ENCODE measurements around the gene GTF2H4.
A peak's percentile ranks its signal among the peaks of the same experiment; 100 is the strongest.
"Not testable (repeated sequence)": the region's sequence is repeated elsewhere in the genome, so short reads cannot be mapped to it uniquely, and the experiment has no call there.

The GTF2H4 gene

GRCh38 chr6:30873795-30874194, 34.2 kb upstream of the GTF2H4 start:
- H3K27me3 ChIP-seq (ENCODE audit: control insufficient read depth, insufficient read depth, low read length, poor library complexity, severe bottlenecking); H3K9me3 ChIP-seq (ENCODE audit: control insufficient read depth, low read length); H3K27ac ChIP-seq (ENCODE audit: insufficient read depth, low read depth, low read length, poor library complexity, severe bottlenecking); H3K4me1 ChIP-seq (ENCODE audit: control insufficient read depth, insufficient read depth, low read length); H3K4me3 ChIP-seq (ENCODE audit: insufficient read depth, low read depth, low read length); H3K36me3 ChIP-seq (ENCODE audit: control insufficient read depth, insufficient read depth, low read length): not testable (repeated sequence)
- 91 to 93% methylated on average over 3 of the region's 3 CpGs for WGBS, 2 experiments

- Histone ChIP-seq H3K4me1 (ENCODE audit: control insufficient read depth, insufficient read depth, low read length) (peaks cover 20% of the 10 kb centered on the region), H3K4me3 (ENCODE audit: insufficient read depth, low read depth, low read length) (no peak overlapping the region), H3K27ac (ENCODE audit: insufficient read depth, low read depth, low read length, poor library complexity, severe bottlenecking) (no peak overlapping the region), H3K9me3 (ENCODE audit: control insufficient read depth, low read length) (peaks cover 5% of the 10 kb centered on the region), H3K27me3 (ENCODE audit: control insufficient read depth, insufficient read depth, low read length, poor library complexity, severe bottlenecking) (no peaks in the 10 kb centered on the region), H3K36me3 (ENCODE audit: control insufficient read depth, insufficient read depth, low read length) (no peaks in the 10 kb centered on the region)
- 89 to 90% methylated on average over 18 of the region's 18 CpGs for WGBS, 2 experiments
Measured at GRCh38 chr6:30875244-30876038, 32.6 kb upstream of the GTF2H4 start.

GRCh38 chr6:30876039-30876730, 31.8 kb upstream of the GTF2H4 start:
- Histone ChIP-seq H3K9me3 (ENCODE audit: control insufficient read depth, low read length) (peaks cover 5% of the 10 kb centered on the region), H3K27ac (ENCODE audit: insufficient read depth, low read depth, low read length, poor library complexity, severe bottlenecking) (no peak overlapping the region), H3K4me3 (ENCODE audit: insufficient read depth, low read depth, low read length) (no peak overlapping the region), H3K36me3 (ENCODE audit: control insufficient read depth, insufficient read depth, low read length) (no peaks in the 10 kb centered on the region), H3K4me1 (ENCODE audit: control insufficient read depth, insufficient read depth, low read length) (peaks cover 21% of the 10 kb centered on the region), H3K27me3 (ENCODE audit: control insufficient read depth, insufficient read depth, low read length, poor library complexity, severe bottlenecking) (no peaks in the 10 kb centered on the region)
- WGBS, 2 experiments = 79 to 81% methylated on average over 3 to 4 of the region's 4 CpGs

- 23 to 28% methylated on average over 15 of the region's 15 CpGs for WGBS, 2 experiments
- peaks cover 21% of the 10 kb centered on the region for H3K4me1 ChIP-seq (ENCODE audit: control insufficient read depth, insufficient read depth, low read length)
- no peaks in the 10 kb centered on the region for H3K36me3 ChIP-seq (ENCODE audit: control insufficient read depth, insufficient read depth, low read length)
- H3K27me3 ChIP-seq (ENCODE audit: control insufficient read depth, insufficient read depth, low read length, poor library complexity, severe bottlenecking) = no peaks in the 10 kb centered on the region
- peaks cover 1% of the 10 kb centered on the region for H3K9me3 ChIP-seq (ENCODE audit: control insufficient read depth, low read length)
- H3K27ac ChIP-seq (ENCODE audit: insufficient read depth, low read depth, low read length, poor library complexity, severe bottlenecking) = no peak overlapping the region
- no peak overlapping the region for H3K4me3 ChIP-seq (ENCODE audit: insufficient read depth, low read depth, low read length)
Measured at GRCh38 chr6:30877419-30878262, 30.4 kb upstream of the GTF2H4 start.

GRCh38 chr6:30879684-30880427, 28.2 kb upstream of the GTF2H4 start:
- WGBS, 2 experiments = 60 to 63% methylated on average over 8 of the region's 8 CpGs
- Histone ChIP-seq H3K9me3 (ENCODE audit: control insufficient read depth, low read length) (no peaks in the 10 kb centered on the region), H3K36me3 (ENCODE audit: control insufficient read depth, insufficient read depth, low read length) (no peaks in the 10 kb centered on the region), H3K27me3 (ENCODE audit: control insufficient read depth, insufficient read depth, low read length, poor library complexity, severe bottlenecking) (no peaks in the 10 kb centered on the region), H3K4me3 (ENCODE audit: insufficient read depth, low read depth, low read length) (peak overlapping the region; percentile 55), H3K4me1 (ENCODE audit: control insufficient read depth, insufficient read depth, low read length) (peaks cover 21% of the 10 kb centered on the region), H3K27ac (ENCODE audit: insufficient read depth, low read depth, low read length, poor library complexity, severe bottlenecking) (peak overlapping the region; percentile 88)

- Histone ChIP-seq H3K27me3 (ENCODE audit: control insufficient read depth, insufficient read depth, low read length, poor library complexity, severe bottlenecking) (no peaks in the 10 kb centered on the region), H3K4me3 (ENCODE audit: insufficient read depth, low read depth, low read length) (peak overlapping the region; percentile 55), H3K9me3 (ENCODE audit: control insufficient read depth, low read length) (no peaks in the 10 kb centered on the region), H3K36me3 (ENCODE audit: control insufficient read depth, insufficient read depth, low read length) (no peaks in the 10 kb centered on the region), H3K27ac (ENCODE audit: insufficient read depth, low read depth, low read length, poor library complexity, severe bottlenecking) (peak overlapping the region; percentile 88), H3K4me1 (ENCODE audit: control insufficient read depth, insufficient read depth, low read length) (peaks cover 21% of the 10 kb centered on the region)
- 0 to 1% methylated on average over 16 of the region's 16 CpGs for WGBS, 2 experiments
Measured at GRCh38 chr6:30880698-30881252, 27.2 kb upstream of the GTF2H4 start.

GRCh38 chr6:30881392-30882203, 26.4 kb upstream of the GTF2H4 start:
- H3K36me3 ChIP-seq (ENCODE audit: control insufficient read depth, insufficient read depth, low read length) = no peaks in the 10 kb centered on the region
- peaks cover 22% of the 10 kb centered on the region for H3K4me1 ChIP-seq (ENCODE audit: control insufficient read depth, insufficient read depth, low read length)
- no peaks in the 10 kb centered on the region for H3K27me3 ChIP-seq (ENCODE audit: control insufficient read depth, insufficient read depth, low read length, poor library complexity, severe bottlenecking)
- H3K4me3 ChIP-seq (ENCODE audit: insufficient read depth, low read depth, low read length) = peak overlapping the region; percentile 55
- H3K27ac ChIP-seq (ENCODE audit: insufficient read depth, low read depth, low read length, poor library complexity, severe bottlenecking) = peak overlapping the region; percentile 88
- H3K9me3 ChIP-seq (ENCODE audit: control insufficient read depth, low read length) = no peaks in the 10 kb centered on the region
- 16 to 19% methylated on average over 14 of the region's 14 CpGs for WGBS, 2 experiments

- H3K4me3 ChIP-seq (ENCODE audit: insufficient read depth, low read depth, low read length) = peak overlapping the region; percentile 55
Measured at GRCh38 chr6:30882204-30882758, 25.7 kb upstream of the GTF2H4 start.

More at GRCh38 chr6:30882204-30882758, 25.7 kb upstream of the GTF2H4 start:
- Histone ChIP-seq H3K9me3 (ENCODE audit: control insufficient read depth, low read length) (no peaks in the 10 kb centered on the region), H3K36me3 (ENCODE audit: control insufficient read depth, insufficient read depth, low read length) (no peaks in the 10 kb centered on the region), H3K27me3 (ENCODE audit: control insufficient read depth, insufficient read depth, low read length, poor library complexity, severe bottlenecking) (no peaks in the 10 kb centered on the region), H3K27ac (ENCODE audit: insufficient read depth, low read depth, low read length, poor library complexity, severe bottlenecking) (peak overlapping the region; percentile 88), H3K4me1 (ENCODE audit: control insufficient read depth, insufficient read depth, low read length) (peaks cover 27% of the 10 kb centered on the region)
- WGBS, 2 experiments = 4 to 6% methylated on average over 8 of the region's 8 CpGs

Measured in ectodermal cell (in vitro differentiated cells).